ENCODE data around the gene VAV2. TPM values are rescaled to one million over a fixed set of nuclear protein-coding genes. Genes with fewer than 3 reads are reported as not detected.

The VAV2 gene
- total and polyA plus RNA-seq, 2 experiments from 2014 or later = 8.1 to 28.9 TPM

DNA sequence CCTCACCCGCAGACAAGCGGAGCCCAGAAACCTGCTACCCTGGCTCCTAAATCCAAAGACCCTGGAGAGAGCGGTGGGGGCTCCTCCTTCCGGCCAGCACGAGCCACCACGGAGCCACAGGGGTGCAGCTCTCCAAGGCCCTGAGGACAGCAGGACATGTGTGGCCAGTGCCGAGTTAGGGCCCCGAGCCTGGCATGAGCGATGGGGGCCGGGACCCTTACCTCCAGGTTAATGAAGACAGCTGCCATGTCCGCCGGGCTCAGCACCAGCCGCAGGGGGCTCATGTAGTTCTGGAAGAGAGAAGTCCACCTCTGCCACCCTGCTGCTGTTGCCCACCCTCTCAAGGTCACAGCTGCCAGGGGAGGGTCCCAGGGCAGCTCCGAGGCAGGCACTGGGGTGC, 185.1 kb downstream of the VAV2 start:
- Histone ChIP-seq H3K4me2 (no peak overlapping the region), H4K20me1 (replicated peaks; ENCODE audit: insufficient read depth) (no peaks in the 10 kb centered on the region), H3K79me2 (replicated peaks; ENCODE audit: insufficient read depth) (no peaks in the 10 kb centered on the region), H3K4me3 (no peak overlapping the region), H3F3A (replicated peaks; ENCODE audit: low read depth) (no peaks in the 10 kb centered on the region), H3K27ac (ENCODE audit: low read depth) (no peak overlapping the region), H3K27me3 (ENCODE audit: insufficient read depth) (no peaks in the 10 kb centered on the region), H3K4me1 (ENCODE audit: insufficient read depth) (no peaks in the 10 kb centered on the region), H2AFZ (no peak overlapping the region), H3K9me2 (ENCODE audit: insufficient read depth) (no peaks in the 10 kb centered on the region), H3K36me3 (ENCODE audit: insufficient read depth) (no peaks in the 10 kb centered on the region)
- Mint-ChIP-seq H3K9me3 (no peaks in the 10 kb centered on the region), H3K4me1 (no peaks in the 10 kb centered on the region; the same call in 2 of the 3 replicates), H3K36me3 (ENCODE audit: low read depth) (no peaks in the 10 kb centered on the region), H3K27me3 (ENCODE audit: insufficient read depth, low read depth, poor library complexity) (peaks cover 5% of the 10 kb centered on the region), H3K27ac (no peak overlapping the region), H3K4me3 (no peak overlapping the region)
- no peak for TF ChIP-seq CREB1 (CRISPR knock-in tag; IDR thresholded peaks at IDR 0.05; ENCODE audit: low read depth)
- no peak for TF ChIP-seq EZH2phosphoT487 (IDR thresholded peaks at IDR 0.05; ENCODE audit: unreplicated experiment)
- TF ChIP-seq JUNB (IDR thresholded peaks at IDR 0.05; ENCODE audit: unreplicated experiment) = no peak
- no peak for TF ChIP-seq NANOG (IDR thresholded peaks at IDR 0.05; ENCODE audit: borderline replicate concordance)
- no peak for TF ChIP-seq ZNF331 (CRISPR knock-in tag; IDR thresholded peaks at IDR 0.05; ENCODE audit: low read depth)
- TF ChIP-seq STAT1 (IDR thresholded peaks at IDR 0.05; ENCODE audit: unreplicated experiment) = no peak
- no peak for TF ChIP-seq ZNF462 (CRISPR knock-in tag; IDR thresholded peaks at IDR 0.05)
- TF ChIP-seq ZNF114 (CRISPR knock-in tag; IDR thresholded peaks at IDR 0.05) = no peak
- TF ChIP-seq POLR2AphosphoS5 (IDR thresholded peaks at IDR 0.05; ENCODE audit: low read depth) = no peak
- ATAC-seq = no peak
- DNase-seq (ENCODE audit: low spot score) = no peak

Data from GM23338 (cell line).